Heart right ventricle (tissue), 16 donors: ENCODE measurements around the gene KLK15. TPM values are rescaled to one million over a fixed set of nuclear protein-coding genes. Genes with fewer than 3 reads are reported as not detected.

Experiments used
- ATAC-seq, 8 donors: fragments of 200-7000 bp; cut with Tn5 transposase; one replicate each; pipeline ENCODE4 v1.9.1; 2020; ENCODE audit warnings: mild to moderate bottlenecking in 8 of 8, moderate library complexity in 8 of 8, moderate number of reproducible peaks in 1 of 8
- DNase-seq, 2 donors: peaks; one replicate each; pipeline ENCODE4 v3.0.0-alpha.2; 2020
- H3K27ac ChIP-seq, 10 donors: fragments of 200-600 bp; sonication (generic) in 2 of 10; one replicate each; pipeline versions ENCODE4 v1.5.0 to v1.8.0; 2020 to 2022; ENCODE audit warnings: mild to moderate bottlenecking in 3 of 10
- H3K27me3 ChIP-seq, 7 donors: fragments of 200-600 bp; one replicate each; pipeline ENCODE4 v1.8.0; 2021 to 2022; ENCODE audit warnings: mild to moderate bottlenecking in 2 of 7
- H3K36me3 ChIP-seq, 9 donors: fragments of 200-600 bp; sonication (generic) in 1 of 9; one replicate each; pipeline versions ENCODE4 v1.5.0 to v1.8.0; 2020 to 2022; ENCODE audit warnings: mild to moderate bottlenecking in 2 of 9
- H3K4me1 ChIP-seq, 9 donors: fragments of 200-600 bp; sonication (generic) in 1 of 9; one replicate each; pipeline versions ENCODE4 v1.5.0 to v1.8.0; 2020 to 2022; ENCODE audit warnings: mild to moderate bottlenecking in 4 of 9
- H3K4me3 ChIP-seq, 10 donors: fragments of 200-600 bp; sonication (generic) in 2 of 10; one replicate each; pipeline versions ENCODE4 v1.5.0 to v1.8.0; 2020 to 2022; ENCODE audit warnings: mild to moderate bottlenecking in 7 of 10, moderate library complexity in 2 of 10
- H3K9me3 ChIP-seq, 11 donors: fragments of 200-600 bp in 10 of 11; sonication (generic) in 2 of 11; one replicate each; pipeline versions ENCODE4 v1.5.0 to v1.8.0; 2013 to 2022; ENCODE audit warnings: mild to moderate bottlenecking in 2 of 11, control low read depth in 1 of 11, moderate library complexity in 1 of 11
- WGBS, 2 donors: extraction: QIAGEN DNeasy Blood & Tissue Kit; methylation state at CpG; one replicate each; pipeline ENCODE4 v1.1.7; 2013; ENCODE audit warnings: inconsistent platforms in 1 of 2; 5-methylcytosine and 5-hydroxymethylcytosine counted together
- intact Hi-C, 10 donors: fragments of 100-400 bp; cut with DNase I; formaldehyde crosslinking; loops; one replicate each; pipeline versions ENCODE4 v1.11.1 to v1.14.2; 2022
- polyA plus RNA-seq, 2 donors: library from polyadenylated mRNA; stranded (reverse); fragments of 200-250 nt; gene quantifications; one replicate each; pipeline ENCODE4 v1.2.3, GENCODE V29; 2013
- total RNA-seq, 10 donors: library from RNA; stranded (reverse); fragmentation: NEBNext Ultra II Directional in 3 of 10; extraction: Animal tissue kit (Norgen Biotek cat#: 25700) in 3 of 10; gene quantifications; one replicate each; pipeline versions ENCODE4 v1.2.1 to v1.2.4, GENCODE V29; 2021 to 2023
- TF ChIP-seq, protein P1 (sequence below), 9 donors: fragments of 200-600 bp; sonication (generic) in 2 of 9; IDR thresholded peaks; one replicate each; pipeline versions ENCODE4 v1.5.0 to v1.8.0; 2021 to 2022; ENCODE audit warnings: antibody characterized with exemption in 9 of 9, mild to moderate bottlenecking in 5 of 9, moderate library complexity in 1 of 9
- donor health status: Arrhythmogenic right ventricular cardiomyopathy.
- donor health status: ischemic (EF 13 %, LVEDD 7.1; RV severe dilation, severe dysfunction).
- donor health status: healthy with polysubstance abuse.
- donor health status: DM: no; HTN: yes; CAD: no.
- donor health status: DM: no; HTN: no; CAD: no.
- donor health status: ischemic (EF 25% LVEDD 6.9; RV normal size, moderate dysfunction).
- donor health status: ischemic (EF 25% LVEDD 5.7; RV mildly dilated, moderate dysfunction).
- donor health status: healthy.
- donor health status: DM: yes; HTN: yes; CAD: no.
- donor health status: Ischemic cardiomyopathy.
- donor health status: ischemic (EF 35%, LVEDD 5.7; RV mildly dilated, moderate dysfunction).
- donor health status: nonischemic (EF 11% LVEDD 7.7; RV severe dilation, severe dysfunction).
- donor health status: DM: yes; HTN: yes; CAD: no.
- donor health status: PGD.
- donor health status: ischemic (EF 29% LVEDD 5.4; RV normal size, mild dysfunction).
- donor health status: nonischemic (EF 23%, LVEDD 6.1; RV moderate dilation, normal function).

KLK15 gene
- total and polyA plus RNA-seq, 12 donors: not detected

DNA sequence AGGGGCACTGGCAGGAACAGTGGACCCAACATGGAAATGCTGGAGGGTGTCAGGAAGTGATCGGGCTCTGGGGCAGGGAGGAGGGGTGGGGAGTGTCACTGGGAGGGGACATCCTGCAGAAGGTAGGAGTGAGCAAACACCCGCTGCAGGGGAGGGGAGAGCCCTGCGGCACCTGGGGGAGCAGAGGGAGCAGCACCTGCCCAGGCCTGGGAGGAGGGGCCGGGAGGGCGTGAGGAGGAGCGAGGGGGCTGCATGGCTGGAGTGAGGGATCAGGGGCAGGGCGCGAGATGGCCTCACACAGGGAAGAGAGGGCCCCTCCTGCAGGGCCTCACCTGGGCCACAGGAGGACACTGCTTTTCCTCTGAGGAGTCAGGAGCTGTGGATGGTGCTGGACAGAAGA is 44.0 kb upstream of the KLK15 start:
- no peak for ATAC-seq
- H3K36me3 ChIP-seq: no peaks in the 10 kb centered on the region
- H3K9me3 ChIP-seq: no peaks in the 10 kb centered on the region
- 20 to 25% methylated on average over 8 of the region's 8 CpGs for WGBS, 2 donors
- DNase-seq: no peak
- intact Hi-C loops: no loop called here
- no peak overlapping the region for H3K4me3 ChIP-seq
- TF ChIP-seq, protein P1, sequence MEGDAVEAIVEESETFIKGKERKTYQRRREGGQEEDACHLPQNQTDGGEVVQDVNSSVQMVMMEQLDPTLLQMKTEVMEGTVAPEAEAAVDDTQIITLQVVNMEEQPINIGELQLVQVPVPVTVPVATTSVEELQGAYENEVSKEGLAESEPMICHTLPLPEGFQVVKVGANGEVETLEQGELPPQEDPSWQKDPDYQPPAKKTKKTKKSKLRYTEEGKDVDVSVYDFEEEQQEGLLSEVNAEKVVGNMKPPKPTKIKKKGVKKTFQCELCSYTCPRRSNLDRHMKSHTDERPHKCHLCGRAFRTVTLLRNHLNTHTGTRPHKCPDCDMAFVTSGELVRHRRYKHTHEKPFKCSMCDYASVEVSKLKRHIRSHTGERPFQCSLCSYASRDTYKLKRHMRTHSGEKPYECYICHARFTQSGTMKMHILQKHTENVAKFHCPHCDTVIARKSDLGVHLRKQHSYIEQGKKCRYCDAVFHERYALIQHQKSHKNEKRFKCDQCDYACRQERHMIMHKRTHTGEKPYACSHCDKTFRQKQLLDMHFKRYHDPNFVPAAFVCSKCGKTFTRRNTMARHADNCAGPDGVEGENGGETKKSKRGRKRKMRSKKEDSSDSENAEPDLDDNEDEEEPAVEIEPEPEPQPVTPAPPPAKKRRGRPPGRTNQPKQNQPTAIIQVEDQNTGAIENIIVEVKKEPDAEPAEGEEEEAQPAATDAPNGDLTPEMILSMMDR (IDR thresholded peaks at IDR 0.05): no peak
- H3K27ac ChIP-seq: no peak overlapping the region
- peaks cover 0 to 86% (median 70%) of the 10 kb centered on the region in 7 donors for H3K27me3 ChIP-seq
- no peaks in the 10 kb centered on the region for H3K4me1 ChIP-seq

DNA sequence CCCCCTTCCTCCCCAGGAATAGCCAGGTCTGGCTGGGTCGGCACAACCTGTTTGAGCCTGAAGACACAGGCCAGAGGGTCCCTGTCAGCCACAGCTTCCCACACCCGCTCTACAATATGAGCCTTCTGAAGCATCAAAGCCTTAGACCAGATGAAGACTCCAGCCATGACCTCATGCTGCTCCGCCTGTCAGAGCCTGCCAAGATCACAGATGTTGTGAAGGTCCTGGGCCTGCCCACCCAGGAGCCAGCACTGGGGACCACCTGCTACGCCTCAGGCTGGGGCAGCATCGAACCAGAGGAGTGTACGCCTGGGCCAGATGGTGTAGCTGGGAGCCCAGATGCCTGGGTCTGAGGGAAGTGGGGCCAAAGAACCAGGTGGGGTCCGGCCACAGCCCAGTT is 43.1 kb upstream of the KLK15 start:
- DNase-seq: no peak
- H3K4me3 ChIP-seq: no peak overlapping the region
- 59 to 60% methylated on average over 7 of the region's 7 CpGs for WGBS, 2 donors
- H3K27me3 ChIP-seq: peaks cover 0 to 83% (median 75%) of the 10 kb centered on the region in 7 donors
- intact Hi-C loops: no loop called here
- H3K4me1 ChIP-seq: no peaks in the 10 kb centered on the region
- TF ChIP-seq, protein P1 (IDR thresholded peaks at IDR 0.05): no peak
- H3K27ac ChIP-seq: no peak overlapping the region
- ATAC-seq: no peak
- H3K9me3 ChIP-seq: no peaks in the 10 kb centered on the region
- no peaks in the 10 kb centered on the region for H3K36me3 ChIP-seq

DNA sequence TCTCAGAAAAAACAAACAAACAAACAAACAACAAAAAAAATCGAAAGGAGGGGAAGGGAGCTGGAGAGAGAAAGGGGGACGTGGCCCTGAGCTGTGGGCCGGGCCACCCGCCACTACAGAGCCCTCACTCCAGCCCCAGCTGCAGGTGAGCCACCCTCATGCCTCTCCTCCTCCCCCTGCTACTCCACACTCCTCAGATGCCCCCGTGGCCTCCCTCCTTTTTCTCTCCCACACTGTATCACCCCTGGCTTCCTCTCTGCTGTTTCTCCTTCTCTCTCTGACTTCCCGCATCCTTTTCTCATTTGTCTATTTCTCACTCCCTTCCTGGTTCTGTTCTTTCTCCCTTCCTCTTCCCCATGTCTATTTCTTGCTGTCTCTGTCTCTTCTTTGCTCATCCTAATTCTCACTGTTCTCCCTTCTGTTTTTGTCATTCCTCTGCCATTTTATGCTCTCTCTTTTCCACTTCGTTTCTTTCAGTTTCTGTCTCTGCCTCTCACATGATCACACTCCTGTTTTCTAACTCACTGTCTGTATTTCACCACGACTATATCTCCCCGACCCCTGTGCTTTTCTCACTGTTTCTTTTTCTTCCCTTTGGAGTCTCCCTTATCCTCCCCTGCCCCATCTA is 42.5 kb upstream of the KLK15 start:
- Histone ChIP-seq H3K4me1 (no peaks in the 10 kb centered on the region), H3K27ac (no peak overlapping the region), H3K27me3 (peaks cover 0 to 85% (median 71%) of the 10 kb centered on the region in 7 donors), H3K9me3 (no peaks in the 10 kb centered on the region), H3K36me3 (no peaks in the 10 kb centered on the region), H3K4me3 (no peak overlapping the region)
- DNase-seq (no peak), ATAC-seq (no peak)
- WGBS, 2 donors: 35 to 39% methylated on average over 9 of the region's 9 CpGs
- TF ChIP-seq, protein P1 (IDR thresholded peaks at IDR 0.05): no peak
- intact Hi-C loops: no loop called here

DNA sequence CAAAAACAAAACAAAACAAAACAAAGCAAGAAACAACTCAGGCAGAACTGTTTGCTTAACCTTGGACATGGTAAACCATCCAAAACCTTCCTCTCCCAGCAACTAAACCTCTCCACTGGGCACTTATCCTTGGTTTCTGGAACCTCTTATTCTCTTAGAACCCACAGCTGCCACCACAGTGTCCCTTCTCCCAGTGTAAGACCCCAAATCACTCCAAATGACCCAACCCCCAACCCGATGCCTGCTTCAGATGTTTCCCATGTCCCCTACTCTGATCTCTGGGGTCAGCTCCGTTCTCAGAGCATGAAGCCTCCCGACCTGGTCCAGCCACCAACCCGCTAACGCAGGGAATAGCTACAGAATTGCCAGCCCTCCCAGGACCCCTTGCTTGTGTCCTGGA is 40.8 kb upstream of the KLK15 start:
- H3K27ac ChIP-seq: no peak overlapping the region
- no peaks in the 10 kb centered on the region for H3K9me3 ChIP-seq
- intact Hi-C loops: no loop called here
- ATAC-seq: no peak
- no peaks in the 10 kb centered on the region for H3K36me3 ChIP-seq
- no peak overlapping the region for H3K4me3 ChIP-seq
- WGBS, 2 donors: 71% methylated on average over 5 of the region's 5 CpGs
- TF ChIP-seq, protein P1 (IDR thresholded peaks at IDR 0.05): no peak
- no peak for DNase-seq
- H3K27me3 ChIP-seq: peaks cover 0 to 87% (median 66%) of the 10 kb centered on the region in 7 donors
- H3K4me1 ChIP-seq: no peaks in the 10 kb centered on the region
